MCF 10A (cell line): ENCODE data around the gene HOXC12. TPM values are rescaled to one million over a fixed set of nuclear protein-coding genes. Genes with fewer than 3 reads are reported as not detected.

Source experiments
- BruUV-seq: library from RNA; stranded (reverse); fragments of 400-500 nt; replicated peaks from 2 replicates; lab custom pipeline; 2021; lab: Mats Ljungman, UMichigan
- CTCF ChIA-PET: fragments of 300-600 bp; sonication (Branson Sonifier 250); formaldehyde crosslinking; extraction: SDS; loops from one replicate; lab custom pipeline; 2021; ENCODE audit warnings: antibody characterized with exemption, inconsistent platforms; lab: Yijun Ruan, JAX
- POLR2A ChIA-PET: fragments of 300-600, 350-650 bp; sonication (Branson Sonifier 250); formaldehyde crosslinking; extraction: SDS; loops from one replicate; lab custom pipeline; 2020; ENCODE audit warnings: antibody characterized with exemption, inconsistent platforms; lab: Yijun Ruan, JAX
- DNase-seq: peaks from one replicate; pipeline ENCODE4 v3.0.0-alpha.2; 2018; ENCODE audit not compliant: unreplicated experiment
- H3K27ac Mint-ChIP-seq: one replicate; pipeline ENCODE4 v1.8.0; 2022; ENCODE audit warnings: mild to moderate bottlenecking, low read depth, mixed read lengths; ENCODE audit not compliant: unreplicated experiment
- H3K27me3 Mint-ChIP-seq: one replicate; pipeline ENCODE4 v1.8.0; 2022; ENCODE audit warnings: mixed read lengths; ENCODE audit not compliant: insufficient read depth, unreplicated experiment
- H3K36me3 Mint-ChIP-seq: one replicate; pipeline ENCODE4 v1.8.0; 2022; ENCODE audit warnings: mild to moderate bottlenecking, moderate library complexity, mixed read lengths; ENCODE audit not compliant: insufficient read depth, unreplicated experiment
- H3K4me1 Mint-ChIP-seq: one replicate; pipeline ENCODE4 v1.8.0; 2022; ENCODE audit warnings: mixed read lengths; ENCODE audit not compliant: insufficient read depth, unreplicated experiment
- H3K4me3 Mint-ChIP-seq: one replicate; pipeline ENCODE4 v1.8.0; 2022; ENCODE audit warnings: mild to moderate bottlenecking, moderate library complexity, mixed read lengths; ENCODE audit not compliant: unreplicated experiment
- H3K9me3 Mint-ChIP-seq: one replicate; pipeline ENCODE4 v1.8.0; 2022; ENCODE audit warnings: mixed read lengths; ENCODE audit not compliant: unreplicated experiment
- intact Hi-C: fragments of 100-400 bp; cut with micrococcal nuclease; formaldehyde crosslinking; loops from 2 replicates; pipeline ENCODE4 v1.14.1; 2022
- microRNA-seq: library from miRNA; unstranded; fragments of <30 nt; microRNA quantifications from one replicate; pipeline ENCODE4 v1.2.0, GENCODE V29; 2022
- total RNA-seq: library from RNA; stranded (reverse); gene quantifications from 2 replicates; pipeline ENCODE4 v1.2.3, GENCODE V29; 2022
- TF ChIP-seq, protein P1 (sequence below): fragments of 200-600 bp; IDR thresholded peaks from one replicate; pipeline ENCODE4 v1.8.0; 2022; ENCODE audit warnings: antibody characterized with exemption, mild to moderate bottlenecking; ENCODE audit not compliant: unreplicated experiment

The HOXC12 gene
- total RNA-seq, 1 experiment from 2014 or later = not detected

DNA sequence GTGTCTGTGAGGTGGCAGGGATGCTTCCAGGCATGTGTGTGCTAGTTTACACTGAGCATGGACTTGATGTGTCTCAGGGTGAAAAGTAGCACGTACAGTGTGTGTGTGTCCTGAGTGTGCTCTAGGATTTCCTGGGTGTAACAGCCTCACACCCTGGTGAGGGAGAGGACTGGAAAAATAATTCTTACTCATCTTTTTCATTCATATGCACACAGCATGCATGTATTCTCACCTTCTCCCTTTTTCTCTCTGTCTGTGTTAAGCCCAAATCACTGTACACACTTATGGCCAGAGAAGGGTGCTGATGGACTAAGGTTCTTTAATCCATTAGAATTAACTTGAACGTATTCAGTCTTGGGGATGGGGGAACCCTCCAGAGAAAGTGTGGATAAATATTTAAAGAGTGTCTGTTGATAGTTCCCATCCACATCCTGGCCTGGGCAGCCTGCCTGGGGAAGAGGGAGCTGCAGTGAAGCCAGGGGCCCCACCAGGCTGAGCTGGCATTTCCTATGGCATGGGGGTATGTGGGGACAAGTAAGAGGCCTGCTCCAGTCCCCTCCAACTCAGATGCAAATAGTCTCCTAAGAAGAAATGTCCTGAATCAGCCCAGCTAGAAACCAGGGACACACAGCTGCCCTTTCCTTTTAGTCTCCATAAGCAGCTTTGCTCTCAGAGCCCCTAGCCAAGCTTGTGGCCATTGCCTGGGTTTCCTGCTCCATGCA is 53.0 kb downstream of the HOXC12 start:
- intact Hi-C loops = loop anchor here (10.0 kb wide), 1 partner anchor 357 kb away; the partner anchor contains the start of gene GPR84
- Mint-ChIP-seq H3K4me3 (no peak overlapping the region), H3K27me3 (no peaks in the 10 kb centered on the region), H3K9me3 (no peaks in the 10 kb centered on the region), H3K36me3 (peaks cover 7% of the 10 kb centered on the region), H3K4me1 (peaks cover 16% of the 10 kb centered on the region), H3K27ac (no peak overlapping the region)
- DNase-seq = no peak
- CTCF ChIA-PET = interaction anchor here (0.5 to 12.4 kb wide), 15 partner anchors 10 to 242 kb away, joined by 3 to 200 read pairs (median 5); partner anchors contain the start of genes HOXC5, HOXC6 and SMUG1
- no TSS peak for BruUV-seq
- TF ChIP-seq, protein P1, sequence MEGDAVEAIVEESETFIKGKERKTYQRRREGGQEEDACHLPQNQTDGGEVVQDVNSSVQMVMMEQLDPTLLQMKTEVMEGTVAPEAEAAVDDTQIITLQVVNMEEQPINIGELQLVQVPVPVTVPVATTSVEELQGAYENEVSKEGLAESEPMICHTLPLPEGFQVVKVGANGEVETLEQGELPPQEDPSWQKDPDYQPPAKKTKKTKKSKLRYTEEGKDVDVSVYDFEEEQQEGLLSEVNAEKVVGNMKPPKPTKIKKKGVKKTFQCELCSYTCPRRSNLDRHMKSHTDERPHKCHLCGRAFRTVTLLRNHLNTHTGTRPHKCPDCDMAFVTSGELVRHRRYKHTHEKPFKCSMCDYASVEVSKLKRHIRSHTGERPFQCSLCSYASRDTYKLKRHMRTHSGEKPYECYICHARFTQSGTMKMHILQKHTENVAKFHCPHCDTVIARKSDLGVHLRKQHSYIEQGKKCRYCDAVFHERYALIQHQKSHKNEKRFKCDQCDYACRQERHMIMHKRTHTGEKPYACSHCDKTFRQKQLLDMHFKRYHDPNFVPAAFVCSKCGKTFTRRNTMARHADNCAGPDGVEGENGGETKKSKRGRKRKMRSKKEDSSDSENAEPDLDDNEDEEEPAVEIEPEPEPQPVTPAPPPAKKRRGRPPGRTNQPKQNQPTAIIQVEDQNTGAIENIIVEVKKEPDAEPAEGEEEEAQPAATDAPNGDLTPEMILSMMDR = no peak
- POLR2A ChIA-PET = interaction anchor here (0.5 to 3.1 kb wide), 9 partner anchors 8 to 263 kb away, joined by 3 to 22 read pairs (median 5); partner anchors contain the start of genes HOXC5 and HOXC9

DNA sequence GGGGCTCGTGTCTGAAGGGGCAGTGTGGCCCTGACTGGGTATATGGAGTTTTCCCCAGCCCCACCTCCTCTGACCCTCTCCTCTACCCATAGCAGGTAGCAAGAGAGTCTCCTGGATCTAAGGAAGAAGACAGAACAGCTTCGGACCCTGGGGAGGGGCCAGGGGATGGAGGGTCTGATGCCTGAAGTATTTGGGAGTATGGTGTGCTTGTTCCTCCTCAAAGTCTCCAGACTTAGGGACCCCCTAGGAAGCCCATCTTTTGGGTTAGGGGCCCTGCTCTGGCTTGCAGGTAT is 53.5 kb downstream of the HOXC12 start:
- Mint-ChIP-seq H3K9me3 (no peaks in the 10 kb centered on the region), H3K4me1 (peaks cover 16% of the 10 kb centered on the region), H3K36me3 (peaks cover 2% of the 10 kb centered on the region), H3K27me3 (no peaks in the 10 kb centered on the region), H3K4me3 (peak overlapping the region; percentile 75), H3K27ac (no peak overlapping the region)
- ChIA-PET POLR2A (interaction anchor here (0.5 to 3.1 kb wide), 12 partner anchors 8 to 263 kb away, joined by 3 to 22 read pairs (median 6); partner anchors contain the start of genes HOXC5, HOXC9 and SMUG1), CTCF (interaction anchor here (0.5 to 12.4 kb wide), 15 partner anchors 9 to 287 kb away, joined by 3 to 200 read pairs (median 8); partner anchors contain the start of genes HOXC5, HOXC6 and SMUG1)
- TF ChIP-seq, protein P1 = no peak
- no peak for DNase-seq
- intact Hi-C loops = loop anchor here (10.0 kb wide), 1 partner anchor 357 kb away; the partner anchor contains the start of gene GPR84
- no TSS peak for BruUV-seq

Small RNA genes within 50 kb of the gene (microRNA-seq; reads per million reads assigned to microRNA genes)
- gene MIR196A2 = 14.4 reads per million, percentile 54 among the genes with 10 or more reads in this experiment

Other genes with a start within 250 kb of the HOXC12 start
- 49.4 and 74.6 TPM in 2 replicates for gene CALCOCO1, start 227.5 kb upstream of the HOXC12 start, total RNA-seq
- gene CISTR, start 202.9 kb upstream of the HOXC12 start, total RNA-seq = not detected in 2 replicates
- gene HOXC13, start 16.1 kb upstream of the HOXC12 start, total RNA-seq = 5.3 and 6.0 TPM in 2 replicates
- 1.2 and 1.6 TPM in 2 replicates for gene HOXC11, start 18.2 kb downstream of the HOXC12 start, total RNA-seq
- gene HOTAIR, start 20.1 kb downstream of the HOXC12 start, total RNA-seq = 1.5 and 2.0 TPM in 2 replicates
- gene HOXC10, start 30.2 kb downstream of the HOXC12 start, total RNA-seq = not detected in 2 replicates
- gene HOXC9, start 45.3 kb downstream of the HOXC12 start, total RNA-seq = 5.2 and 6.0 TPM in 2 replicates
- gene HOXC8, start 54.1 kb downstream of the HOXC12 start, total RNA-seq = 6.0 and 6.9 TPM in 2 replicates
- 7.1 and 11.5 TPM in 2 replicates for gene HOXC6, start 73.5 kb downstream of the HOXC12 start, total RNA-seq
- 0.74 TPM in 1 of 2 replicates, not detected in the other for gene HOXC5, start 78.1 kb downstream of the HOXC12 start, total RNA-seq
- 1.7 and 1.8 TPM in 2 replicates for gene HOXC4, start 98.9 kb downstream of the HOXC12 start, total RNA-seq
- gene SMUG1, start 234.1 kb downstream of the HOXC12 start, total RNA-seq = 42.6 and 52.8 TPM in 2 replicates